ENCODE data around the gene TCEAL7.

The TCEAL7 gene

DNA sequence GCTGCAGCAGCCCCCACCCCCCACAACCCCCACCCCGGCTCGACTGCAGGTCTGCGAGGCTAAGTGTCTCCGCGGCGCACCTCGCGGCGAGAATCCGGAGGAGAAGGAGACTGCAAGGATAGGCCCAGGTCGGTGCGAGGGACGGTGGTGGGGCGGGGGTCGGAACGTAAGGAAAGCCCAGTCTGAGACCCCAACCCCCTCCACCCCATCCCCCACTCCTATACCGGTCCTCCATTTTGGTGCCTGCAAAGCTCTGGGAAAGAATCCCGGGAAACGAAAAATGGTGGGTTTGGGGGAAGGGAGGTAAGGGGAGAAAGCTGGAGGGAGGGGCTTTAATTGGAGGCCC is 46.9 kb downstream of the TCEAL7 start:
- DNase-seq (ENCODE audit: low read depth, low spot score), result no peak
- no peak for TF ChIP-seq CTCF (IDR thresholded peaks at IDR 0.05; ENCODE audit: low read depth, low read length)
- in situ Hi-C loops (cut with HindIII; ENCODE audit: low sequenced_read_pairs), result no loop called here
- H3K4me3 ChIP-seq (ENCODE audit: low read depth, low read length), result peak overlapping the region; percentile 73

GRCh38 chrX:103378990-103379389 is 49.0 kb downstream of the TCEAL7 start:
- TF ChIP-seq CTCF (IDR thresholded peaks at IDR 0.05; ENCODE audit: low read depth, low read length), result no peak
- DNase-seq (ENCODE audit: low read depth, low spot score), result no peak
- in situ Hi-C loops (cut with HindIII; ENCODE audit: low sequenced_read_pairs), result no loop called here
- no peak overlapping the region for H3K4me3 ChIP-seq (ENCODE audit: low read depth, low read length)

All from astrocyte of the spinal cord (primary cell).